ENCODE data around the gene RREB1.

Gene RREB1

DNA sequence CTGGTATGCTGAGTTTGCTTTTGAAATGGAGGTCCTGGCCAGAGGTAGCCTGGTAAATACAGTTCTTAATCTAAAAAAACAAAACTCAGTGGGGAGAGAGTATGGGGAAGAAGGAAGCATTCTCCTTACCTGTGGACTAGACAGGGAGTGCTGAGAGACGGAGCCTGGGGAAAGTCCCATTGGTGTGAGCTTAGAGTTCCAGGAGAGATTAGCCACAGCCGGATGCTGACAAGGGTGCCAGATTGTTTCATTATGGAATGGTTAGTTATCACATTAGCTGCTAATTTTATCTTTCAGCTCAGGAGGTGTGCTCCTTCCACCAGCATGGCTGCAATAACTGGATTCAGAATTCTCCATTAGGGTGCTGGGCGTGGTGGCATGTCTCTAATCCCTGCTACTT is 75.9 kb downstream of the RREB1 start:
- ChIA-PET CTCF (interaction anchor here (1.0 kb wide), 1 partner anchor 18 kb away, joined by 3 read pairs; no protein-coding TSS in a partner anchor), POLR2A (no interaction called here)
- no peak overlapping the region for H3K4me3 ChIP-seq (ENCODE audit: low read depth, low read length)
- no peak for DNase-seq (ENCODE audit: low read depth, low spot score)
- TF ChIP-seq, protein P1, sequence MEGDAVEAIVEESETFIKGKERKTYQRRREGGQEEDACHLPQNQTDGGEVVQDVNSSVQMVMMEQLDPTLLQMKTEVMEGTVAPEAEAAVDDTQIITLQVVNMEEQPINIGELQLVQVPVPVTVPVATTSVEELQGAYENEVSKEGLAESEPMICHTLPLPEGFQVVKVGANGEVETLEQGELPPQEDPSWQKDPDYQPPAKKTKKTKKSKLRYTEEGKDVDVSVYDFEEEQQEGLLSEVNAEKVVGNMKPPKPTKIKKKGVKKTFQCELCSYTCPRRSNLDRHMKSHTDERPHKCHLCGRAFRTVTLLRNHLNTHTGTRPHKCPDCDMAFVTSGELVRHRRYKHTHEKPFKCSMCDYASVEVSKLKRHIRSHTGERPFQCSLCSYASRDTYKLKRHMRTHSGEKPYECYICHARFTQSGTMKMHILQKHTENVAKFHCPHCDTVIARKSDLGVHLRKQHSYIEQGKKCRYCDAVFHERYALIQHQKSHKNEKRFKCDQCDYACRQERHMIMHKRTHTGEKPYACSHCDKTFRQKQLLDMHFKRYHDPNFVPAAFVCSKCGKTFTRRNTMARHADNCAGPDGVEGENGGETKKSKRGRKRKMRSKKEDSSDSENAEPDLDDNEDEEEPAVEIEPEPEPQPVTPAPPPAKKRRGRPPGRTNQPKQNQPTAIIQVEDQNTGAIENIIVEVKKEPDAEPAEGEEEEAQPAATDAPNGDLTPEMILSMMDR (IDR thresholded peaks at IDR 0.05; ENCODE audit: insufficient read depth, low read length, missing control alignments), result no peak

DNA sequence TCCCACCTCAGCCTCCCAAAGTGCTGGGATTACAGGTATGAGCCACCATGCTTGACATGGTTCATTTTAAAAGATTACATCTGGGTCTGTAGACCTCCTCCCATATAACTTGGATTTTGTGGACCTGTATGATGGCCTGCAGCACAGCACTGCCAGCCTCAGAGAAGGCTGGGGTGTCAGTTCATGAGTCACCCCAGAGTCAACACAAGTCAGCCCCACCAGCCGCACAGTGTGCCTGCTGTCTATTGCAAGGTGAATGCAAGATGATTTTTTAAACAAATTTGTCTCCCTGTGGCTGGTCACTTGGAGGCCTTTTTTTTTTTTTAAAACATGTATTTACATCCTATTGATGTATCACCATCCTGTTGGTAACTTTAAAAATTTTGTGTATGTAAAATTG is 76.7 kb downstream of the RREB1 start:
- DNase-seq (ENCODE audit: low read depth, low spot score), result no peak
- TF ChIP-seq, protein P1 (IDR thresholded peaks at IDR 0.05; ENCODE audit: insufficient read depth, low read length, missing control alignments), result no peak
- ChIA-PET POLR2A (no interaction called here), CTCF (no interaction called here)
- H3K4me3 ChIP-seq (ENCODE audit: low read depth, low read length), result no peak overlapping the region

DNA sequence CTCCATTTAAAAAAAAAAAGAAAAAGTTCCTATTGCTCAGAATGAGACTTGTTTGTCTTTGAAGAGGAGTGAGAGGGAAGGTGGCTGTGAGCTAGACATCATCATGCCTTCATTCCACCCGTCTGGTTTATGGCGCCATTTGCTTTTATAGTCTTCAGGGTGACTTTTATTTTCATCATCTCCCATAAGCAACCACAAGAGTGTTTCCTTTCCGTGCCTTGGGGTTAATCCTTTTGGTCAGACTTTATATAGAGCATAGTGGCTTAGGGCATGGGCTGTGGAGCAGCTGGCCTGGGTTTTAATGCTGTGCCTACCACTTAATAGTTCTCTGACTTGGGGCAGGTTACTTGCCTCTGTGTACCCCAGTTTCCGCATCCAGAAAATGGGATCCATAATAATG is 77.8 kb downstream of the RREB1 start:
- H3K4me3 ChIP-seq (ENCODE audit: low read depth, low read length), result no peak overlapping the region
- CTCF ChIA-PET, result no interaction called here
- TF ChIP-seq, protein P1 (IDR thresholded peaks at IDR 0.05; ENCODE audit: insufficient read depth, low read length, missing control alignments), result no peak
- DNase-seq (ENCODE audit: low read depth, low spot score), result no peak
- POLR2A ChIA-PET, result no interaction called here

DNA sequence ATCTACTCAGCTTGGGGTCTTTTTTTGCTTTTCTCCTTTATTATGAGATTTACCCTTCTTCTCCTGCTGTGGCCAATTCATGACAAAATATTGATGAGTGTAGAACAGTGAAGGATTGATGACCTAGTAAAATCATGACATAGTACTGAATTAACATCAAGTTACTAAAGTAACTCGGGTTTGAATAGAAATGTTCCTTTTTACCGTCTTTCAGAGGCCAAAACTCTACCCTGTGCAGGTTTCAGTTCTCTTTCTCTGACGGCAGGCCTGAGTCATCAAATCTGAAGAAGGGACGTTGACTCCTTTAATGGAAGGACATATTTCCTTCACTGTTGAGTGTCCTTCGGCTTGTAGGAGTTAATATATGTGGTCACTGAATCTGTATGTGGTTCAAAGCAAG is 80.7 kb downstream of the RREB1 start:
- DNase-seq (ENCODE audit: low read depth, low spot score), result no peak

DNA sequence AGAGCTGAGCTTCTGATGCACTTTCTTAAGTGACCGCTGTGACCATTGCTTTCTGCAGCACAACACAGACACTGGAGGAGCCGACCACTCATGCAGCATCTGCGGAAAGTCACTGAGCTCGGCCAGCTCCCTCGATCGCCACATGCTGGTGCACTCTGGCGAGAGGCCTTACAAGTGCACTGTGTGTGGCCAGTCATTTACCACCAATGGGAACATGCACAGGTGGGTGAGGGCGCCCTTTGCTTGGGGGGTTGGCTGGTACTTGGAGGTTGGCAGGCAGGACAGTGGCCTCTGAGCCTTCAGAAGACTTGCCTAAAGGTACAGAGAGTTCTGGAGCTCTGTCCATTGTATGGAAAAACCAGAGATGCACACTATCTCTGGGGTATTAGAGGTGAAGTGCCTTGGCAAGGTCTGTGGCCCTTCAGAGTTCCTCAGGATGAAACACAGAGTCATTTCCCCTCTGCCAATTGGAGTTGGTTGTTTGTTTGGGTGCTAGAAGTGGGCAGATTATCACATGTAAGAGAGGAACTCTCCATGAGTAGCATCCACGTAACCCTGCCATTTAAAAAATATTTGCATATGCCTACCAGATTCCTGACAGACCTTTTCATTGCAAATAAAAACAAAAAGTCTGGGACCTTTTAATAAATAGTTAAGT is 81.5 kb downstream of the RREB1 start:
- H3K4me3 ChIP-seq (ENCODE audit: low read depth, low read length), result no peak overlapping the region
- POLR2A ChIA-PET, result no interaction called here
- DNase-seq (ENCODE audit: low read depth, low spot score), result no peak
- TF ChIP-seq, protein P1 (IDR thresholded peaks at IDR 0.05; ENCODE audit: insufficient read depth, low read length, missing control alignments), result no peak
- CTCF ChIA-PET, result no interaction called here

More for the DNA sequence above, 80.7 kb downstream of the RREB1 start:
- POLR2A ChIA-PET, result no interaction called here
- TF ChIP-seq, protein P1 (IDR thresholded peaks at IDR 0.05; ENCODE audit: insufficient read depth, low read length, missing control alignments), result no peak
- CTCF ChIA-PET, result no interaction called here
- no peak overlapping the region for H3K4me3 ChIP-seq (ENCODE audit: low read depth, low read length)

DNA sequence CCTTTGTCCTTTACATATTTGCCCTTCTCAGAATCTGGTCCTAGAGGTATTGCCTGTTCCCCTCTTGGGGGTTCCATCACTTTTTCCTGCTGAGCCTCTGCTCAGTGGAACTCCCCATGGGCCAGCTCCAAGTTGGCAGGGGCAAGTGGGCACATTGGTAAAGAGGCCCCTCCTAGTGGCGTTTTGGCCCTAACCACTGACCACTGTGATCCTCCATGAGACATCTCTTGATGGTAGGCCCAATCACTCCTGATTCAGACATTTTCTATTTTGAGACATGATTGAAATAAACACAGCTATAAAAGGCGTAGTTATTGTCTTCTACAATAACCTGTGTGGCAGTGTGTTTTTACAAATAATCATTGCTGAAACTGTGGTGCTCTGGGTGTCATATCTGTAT is 83.0 kb downstream of the RREB1 start:
- ChIA-PET CTCF (interaction anchor here (1.0 kb wide), 1 partner anchor 466 kb away, joined by 3 read pairs; no protein-coding TSS in a partner anchor), POLR2A (no interaction called here)
- TF ChIP-seq, protein P1 (IDR thresholded peaks at IDR 0.05; ENCODE audit: insufficient read depth, low read length, missing control alignments), result no peak
- DNase-seq (ENCODE audit: low read depth, low spot score), result no peak
- no peak overlapping the region for H3K4me3 ChIP-seq (ENCODE audit: low read depth, low read length)

Data from AG04449 (cell line).